Iris pigment epithelial cell (primary cell): Measurements from ENCODE around the gene SYK.
A peak's percentile ranks its signal among the peaks of the same experiment; 100 is the strongest.

Experiments used
- DNase-seq: peaks from one replicate; pipeline ENCODE4 v3.0.0-alpha.2; 2011; ENCODE audit warnings: low read depth

SYK gene

DNA sequence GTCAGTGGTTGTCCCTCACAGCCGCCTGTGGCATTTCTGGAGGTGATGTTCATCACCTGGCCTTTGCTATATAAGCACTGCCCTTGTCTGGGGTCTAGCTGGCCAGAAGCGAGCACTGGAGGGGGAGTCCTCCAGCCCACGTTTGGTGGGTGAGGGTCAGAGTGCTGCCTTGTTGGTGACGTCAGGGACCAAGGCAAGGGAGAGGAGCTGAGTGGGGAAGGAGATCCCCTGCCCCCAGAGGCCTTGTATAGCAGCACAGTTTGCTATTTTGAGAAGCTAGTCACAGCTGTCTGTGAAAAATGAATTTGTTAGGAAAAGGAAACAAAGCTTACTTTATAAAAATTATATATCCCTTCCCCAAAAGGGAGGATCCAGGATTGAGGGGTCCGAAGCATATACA is 49.8 kb downstream of the SYK start:
- DNase-seq: no peak

DNA sequence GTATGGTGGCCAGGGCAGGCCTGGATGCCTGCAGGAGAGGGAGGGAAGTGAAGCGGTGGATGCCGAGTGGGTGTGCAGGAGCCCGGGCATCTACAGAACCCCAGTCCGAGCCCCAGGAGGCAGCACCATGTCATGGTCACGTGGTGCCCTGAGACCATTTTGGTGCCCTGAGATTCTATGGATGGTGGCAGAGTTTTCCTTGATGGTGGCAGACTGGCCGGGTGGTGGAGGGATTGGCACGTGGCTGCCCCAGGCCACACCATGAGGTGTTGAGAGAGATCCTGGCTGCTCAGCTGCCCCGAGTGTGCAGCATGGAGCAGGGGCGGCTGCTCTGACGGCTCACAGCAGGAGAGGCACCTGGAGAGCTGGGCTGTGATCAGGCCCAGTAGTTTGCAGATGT is 52.3 kb downstream of the SYK start:
- DNase-seq: no peak

DNA sequence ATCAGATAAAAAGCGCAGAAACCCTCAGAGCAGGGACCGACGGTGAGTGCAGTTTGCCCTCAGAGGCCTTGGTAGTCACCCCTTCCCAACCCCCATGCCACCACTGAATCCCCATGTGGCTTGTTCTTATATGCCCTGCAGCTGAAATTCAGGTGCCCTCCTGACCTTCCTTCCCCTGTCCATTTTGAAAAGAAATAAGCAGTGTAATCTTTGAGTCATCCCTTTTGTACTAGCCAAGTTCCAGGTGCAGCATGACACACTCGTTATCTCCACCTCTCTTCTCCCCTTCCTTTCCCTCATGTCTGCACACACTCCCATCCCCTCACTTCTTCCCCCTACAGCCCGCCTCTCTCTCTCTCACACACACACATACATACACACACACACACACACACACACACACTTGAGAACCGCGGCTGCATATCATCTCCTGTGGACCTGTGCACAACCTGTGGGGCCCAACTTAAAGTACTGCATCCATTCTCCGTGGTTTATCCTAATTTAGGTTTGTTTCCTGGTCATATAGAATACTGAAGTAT is 53.1 kb downstream of the SYK start:
- no peak for DNase-seq

DNA sequence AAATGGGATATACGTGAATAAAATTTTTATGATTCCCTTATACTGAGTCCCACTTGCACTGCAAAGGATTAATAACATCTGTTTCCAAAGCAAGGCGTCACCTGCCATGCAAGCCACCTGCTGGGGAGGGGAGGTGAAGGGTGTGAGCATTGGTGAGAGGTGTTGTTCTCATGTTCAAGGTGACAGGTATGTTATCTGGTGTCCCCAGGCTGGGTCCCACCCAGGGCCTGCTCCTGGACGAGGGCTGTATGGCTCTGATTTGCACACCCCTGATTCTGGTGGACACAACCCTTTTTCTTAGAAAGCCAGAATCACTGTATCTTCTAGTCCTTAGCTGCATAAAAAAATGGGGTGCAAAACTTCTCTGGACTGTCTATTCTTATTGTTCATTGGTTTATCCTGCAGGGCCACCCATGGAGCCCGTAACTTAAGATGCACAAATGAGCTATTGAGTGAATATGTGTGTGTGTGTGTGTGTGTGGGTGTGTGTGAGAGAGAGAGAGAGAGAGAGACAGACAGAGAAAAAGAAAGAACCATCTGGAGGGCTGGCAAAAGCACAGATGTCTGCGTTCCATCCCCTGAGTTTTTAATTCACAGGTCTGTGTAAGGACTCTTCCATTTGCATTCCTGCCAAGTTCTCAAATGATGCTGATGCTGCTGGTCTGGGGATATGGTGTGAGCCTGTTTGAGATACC is 53.7 kb downstream of the SYK start:
- DNase-seq: no peak

DNA sequence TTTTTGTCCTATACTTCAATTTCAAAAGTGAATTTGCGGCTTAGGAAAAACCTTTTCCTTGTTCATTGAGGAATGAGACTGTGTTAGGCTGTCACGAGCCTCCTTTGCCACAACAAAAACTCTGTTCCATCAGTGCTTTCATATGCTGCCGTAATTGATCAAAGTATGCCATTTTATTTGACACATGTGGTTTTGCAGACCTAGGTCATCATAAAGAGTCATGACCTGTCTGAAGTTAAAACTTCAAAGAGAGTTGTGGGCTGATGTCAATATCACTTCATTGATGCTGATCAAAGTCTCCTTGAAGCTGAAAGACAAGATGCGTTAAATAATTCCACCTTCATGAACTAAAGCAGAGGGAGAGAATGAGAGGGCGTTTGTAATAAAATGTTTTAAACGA is 55.5 kb downstream of the SYK start:
- no peak for DNase-seq

DNA sequence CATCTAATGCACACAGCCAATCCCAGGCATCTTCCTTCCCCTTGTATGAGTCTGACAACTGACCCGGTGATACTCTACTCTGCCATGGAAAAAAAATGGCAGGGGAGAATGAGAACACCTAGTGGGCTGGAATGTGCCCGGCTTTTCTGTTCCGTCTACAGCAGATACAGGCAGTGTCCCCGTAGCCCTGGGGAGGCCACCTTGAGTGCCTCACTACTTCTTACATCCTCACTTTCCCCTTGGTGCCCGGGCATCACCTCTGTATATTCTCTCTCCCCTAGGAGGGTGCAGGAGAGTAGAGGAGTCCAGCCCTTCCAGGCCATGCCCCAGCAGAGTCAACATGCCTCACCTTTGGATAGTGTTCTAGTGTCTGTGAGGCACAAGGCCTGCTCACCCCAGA is 56.2 kb downstream of the SYK start:
- DNase-seq: no peak

DNA sequence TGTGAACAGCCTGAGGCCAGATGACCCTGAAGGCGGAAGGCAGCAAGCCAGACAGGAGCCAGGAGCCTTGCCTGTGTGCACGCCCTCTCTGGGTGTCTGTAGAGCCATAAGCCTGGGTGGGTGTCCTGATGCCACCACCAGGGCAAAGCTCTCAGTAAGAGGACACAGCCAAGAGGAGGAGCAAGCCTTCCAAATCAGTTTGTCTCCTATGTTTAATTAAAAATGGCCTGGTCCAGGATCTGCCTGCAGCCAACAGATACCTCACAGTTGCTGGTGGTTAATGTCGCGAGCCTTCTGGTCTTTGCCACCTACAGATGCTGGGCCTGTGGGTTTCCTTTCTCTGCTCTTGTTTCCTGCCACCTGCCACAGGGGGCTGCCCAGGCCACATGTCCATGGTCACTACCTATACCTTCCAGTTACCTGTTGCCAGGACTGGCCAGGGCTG is 56.9 kb downstream of the SYK start:
- DNase-seq: no peak

DNA sequence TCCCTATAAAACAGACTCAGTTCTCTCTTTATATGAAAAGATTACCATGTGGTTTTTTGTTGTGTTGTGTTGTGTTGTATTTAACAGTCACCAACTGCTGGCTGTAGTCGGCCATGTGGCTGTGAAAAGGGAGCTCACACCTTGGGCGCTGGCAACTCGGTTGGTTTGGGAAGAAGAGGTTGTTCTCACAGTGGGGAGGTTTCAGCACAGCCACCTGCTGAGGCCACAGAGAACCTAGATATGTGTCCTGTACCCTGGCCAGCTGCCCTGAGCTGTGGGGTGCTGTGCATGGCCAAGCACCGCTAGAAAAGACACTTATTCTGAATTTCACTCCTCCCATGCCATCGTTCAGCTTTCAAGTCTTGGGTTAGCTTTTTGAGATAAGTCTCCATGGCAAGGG is 58.8 kb downstream of the SYK start:
- DNase-seq: no peak

DNA sequence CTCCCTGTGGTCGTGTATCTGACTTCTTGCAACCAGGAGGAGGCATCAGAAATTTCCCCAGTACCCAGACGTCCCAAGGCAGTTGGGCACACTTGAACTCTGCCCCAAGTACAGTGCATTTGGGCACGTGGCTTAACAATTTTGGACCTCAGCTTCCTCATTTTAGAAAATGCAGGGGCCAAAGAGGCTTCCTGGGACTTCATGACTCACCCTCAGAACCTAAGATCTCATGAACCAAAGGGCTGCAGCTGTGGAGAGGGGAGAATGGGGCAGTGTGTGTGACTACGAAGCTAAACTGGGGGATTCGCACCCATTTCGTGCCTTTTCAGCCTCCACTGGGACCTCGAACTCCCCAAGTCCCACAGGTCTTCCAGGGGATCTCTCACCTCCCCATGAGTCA is 59.2 kb downstream of the SYK start:
- DNase-seq: no peak

DNA sequence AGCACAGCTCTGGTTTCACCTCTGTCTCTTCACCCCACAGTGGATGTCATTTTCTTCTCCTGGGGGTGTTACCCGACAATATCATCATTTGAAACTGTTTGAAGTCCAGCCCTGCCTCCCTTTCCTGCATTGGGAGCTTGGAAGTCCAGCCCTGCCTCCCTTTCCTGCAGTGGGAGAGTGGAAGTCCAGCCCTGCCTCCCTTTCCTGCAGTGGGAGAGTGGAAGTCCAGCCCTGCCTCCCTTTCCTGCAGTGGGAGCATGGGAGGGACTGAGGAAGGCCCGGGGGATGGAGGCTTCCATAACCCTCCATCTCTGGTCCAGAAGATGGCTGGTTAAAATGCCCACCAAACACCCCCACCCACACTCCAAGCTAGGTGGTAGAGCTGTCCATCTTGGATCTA is 59.8 kb downstream of the SYK start:
- no peak for DNase-seq

DNA sequence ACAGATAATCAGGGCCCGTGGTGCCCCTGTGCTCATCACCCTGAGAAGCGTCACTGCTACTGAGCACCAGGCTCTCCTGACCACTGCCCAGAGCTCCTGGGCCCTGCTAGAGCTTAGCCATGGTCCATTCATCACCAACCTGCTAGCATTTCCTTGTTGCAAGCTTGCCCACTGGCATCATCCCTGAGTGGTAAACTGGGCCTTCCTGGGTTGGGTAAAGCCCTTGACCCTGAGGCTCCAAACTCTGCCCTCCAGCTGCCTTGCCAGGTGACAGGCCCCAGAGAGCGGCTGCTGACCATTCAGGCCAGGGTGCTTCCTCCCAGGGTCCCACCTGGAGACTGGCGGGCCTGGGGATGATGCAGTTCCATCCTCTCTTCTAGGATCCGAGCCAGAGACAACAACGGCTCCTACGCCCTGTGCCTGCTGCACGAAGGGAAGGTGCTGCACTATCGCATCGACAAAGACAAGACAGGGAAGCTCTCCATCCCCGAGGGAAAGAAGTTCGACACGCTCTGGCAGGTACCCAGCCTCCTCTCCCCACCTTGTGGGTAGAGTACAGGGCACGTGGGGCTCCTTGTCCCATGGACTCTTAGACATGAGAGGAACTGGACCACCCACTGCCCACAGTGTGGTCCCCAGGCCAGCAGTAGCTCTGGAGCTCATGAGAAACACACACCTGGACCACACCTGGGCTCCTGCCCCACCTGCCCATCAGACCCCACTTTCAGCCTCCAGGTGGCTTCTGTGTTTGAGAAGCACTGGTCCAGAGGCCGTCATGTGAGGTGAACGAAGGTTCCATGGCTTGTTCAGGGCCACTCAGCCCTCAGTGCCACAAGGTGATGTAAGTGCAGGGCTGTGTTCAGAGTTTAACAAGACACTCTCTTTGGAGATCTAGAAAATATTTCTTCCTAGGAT is 60.5 kb downstream of the SYK start:
- DNase-seq: no peak

DNA sequence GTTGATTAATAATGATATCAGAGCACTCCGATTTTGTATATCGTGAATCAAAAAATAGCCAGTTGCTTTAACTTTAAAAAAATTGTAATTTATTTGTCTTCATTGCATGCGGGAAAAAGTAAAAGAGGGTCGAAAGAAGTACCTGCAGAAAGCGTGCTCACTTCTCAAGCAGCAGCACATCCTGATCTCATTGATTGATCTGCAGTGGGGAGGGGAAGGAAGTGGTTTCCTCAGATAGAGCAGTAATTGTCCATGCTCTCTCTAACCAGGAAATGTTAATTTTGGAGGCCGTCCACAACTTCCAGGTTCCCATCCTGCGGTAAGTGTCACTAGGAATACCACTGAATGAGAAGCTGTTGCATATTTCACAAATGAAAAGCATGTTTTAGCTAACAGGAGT is 63.2 kb downstream of the SYK start:
- no peak for DNase-seq

DNA sequence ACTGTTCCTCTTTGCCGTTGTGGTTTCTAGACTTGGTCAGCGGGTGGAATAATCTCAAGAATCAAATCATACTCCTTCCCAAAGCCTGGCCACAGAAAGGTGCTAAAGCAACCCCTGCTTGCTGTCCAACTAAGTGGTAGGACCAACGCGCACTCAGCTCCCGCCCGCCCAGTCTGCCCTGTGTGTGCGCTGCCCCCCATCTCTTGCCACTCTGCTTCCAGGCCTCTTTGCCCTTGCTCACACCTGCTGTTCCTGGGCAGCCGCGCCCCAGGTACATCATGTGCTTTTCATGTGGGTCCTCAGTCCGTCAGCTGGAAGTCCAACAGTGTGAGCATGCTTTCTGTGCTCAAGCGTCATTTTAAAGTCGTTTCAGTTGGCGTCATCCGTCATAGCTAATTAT is 65.5 kb downstream of the SYK start:
- DNase-seq: no peak

DNA sequence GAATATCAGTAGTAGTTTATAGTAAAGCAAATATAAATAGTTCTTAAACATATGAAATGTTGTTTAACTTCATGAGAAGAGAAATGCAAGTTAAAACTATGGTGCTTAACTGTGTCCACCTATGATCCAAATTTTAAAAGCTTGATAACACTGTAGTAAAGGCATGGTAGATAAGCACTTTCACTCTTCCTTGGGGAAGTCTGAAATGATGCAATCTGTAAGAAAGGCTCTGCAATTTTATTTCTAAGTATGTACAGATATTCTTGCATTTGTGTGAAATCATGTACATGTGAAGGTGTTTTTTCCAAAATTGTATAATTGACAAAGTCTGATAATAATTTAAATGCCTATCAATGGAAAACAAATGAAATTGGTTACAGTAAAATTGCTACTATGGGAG is 66.9 kb downstream of the SYK start:
- DNase-seq: peak; percentile 10

DNA sequence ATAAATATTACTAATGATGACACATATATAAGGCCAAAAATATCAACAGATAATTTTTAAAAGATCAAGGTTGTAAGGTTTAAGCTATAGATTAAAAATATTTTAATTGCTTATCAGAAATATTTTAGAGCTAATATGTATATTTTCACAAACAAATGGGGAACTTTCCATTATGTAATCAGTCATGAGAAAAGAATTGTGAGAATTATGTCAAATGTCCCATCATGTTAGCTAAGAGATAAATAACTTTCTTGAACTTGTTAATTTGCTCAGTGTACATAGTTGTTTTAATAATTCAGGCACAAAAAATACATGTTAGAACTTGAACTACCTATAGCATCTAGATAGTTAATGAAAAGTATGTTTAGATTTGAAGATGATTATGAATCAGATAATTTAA is 67.7 kb downstream of the SYK start:
- no peak for DNase-seq

DNA sequence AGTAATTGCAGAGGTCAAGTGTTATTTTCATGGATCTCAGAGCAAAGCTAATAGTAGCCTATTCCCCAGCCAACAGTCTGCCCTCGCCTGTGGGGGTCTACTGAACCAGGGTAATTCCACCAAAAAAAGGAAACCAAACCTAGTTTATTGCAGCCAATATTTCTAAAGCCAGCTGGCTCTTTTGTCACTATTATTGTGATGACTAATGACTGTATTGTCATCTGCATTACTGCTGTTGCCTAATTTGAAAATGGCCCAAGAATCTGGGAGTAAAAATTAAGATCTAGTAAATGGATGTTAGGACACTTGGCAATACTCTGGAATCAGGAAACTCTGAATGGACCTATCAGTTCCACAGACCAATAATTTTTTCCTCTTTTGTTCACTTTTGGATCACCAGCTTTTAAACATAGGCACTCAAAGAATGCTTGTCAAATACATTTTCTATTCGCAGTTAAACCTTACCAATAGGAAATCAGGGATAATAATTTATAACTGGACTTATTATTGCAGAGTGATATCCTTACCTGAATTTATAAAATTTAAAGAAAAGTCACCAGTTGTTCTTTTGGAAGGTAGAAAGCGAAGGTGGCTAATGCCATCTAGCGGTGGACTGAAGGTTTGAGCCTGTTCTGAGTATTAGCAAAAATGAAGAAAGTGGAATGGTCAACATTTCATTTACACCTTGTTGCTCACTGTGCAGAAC is 69.2 kb downstream of the SYK start:
- peak; percentile 34 for DNase-seq

DNA sequence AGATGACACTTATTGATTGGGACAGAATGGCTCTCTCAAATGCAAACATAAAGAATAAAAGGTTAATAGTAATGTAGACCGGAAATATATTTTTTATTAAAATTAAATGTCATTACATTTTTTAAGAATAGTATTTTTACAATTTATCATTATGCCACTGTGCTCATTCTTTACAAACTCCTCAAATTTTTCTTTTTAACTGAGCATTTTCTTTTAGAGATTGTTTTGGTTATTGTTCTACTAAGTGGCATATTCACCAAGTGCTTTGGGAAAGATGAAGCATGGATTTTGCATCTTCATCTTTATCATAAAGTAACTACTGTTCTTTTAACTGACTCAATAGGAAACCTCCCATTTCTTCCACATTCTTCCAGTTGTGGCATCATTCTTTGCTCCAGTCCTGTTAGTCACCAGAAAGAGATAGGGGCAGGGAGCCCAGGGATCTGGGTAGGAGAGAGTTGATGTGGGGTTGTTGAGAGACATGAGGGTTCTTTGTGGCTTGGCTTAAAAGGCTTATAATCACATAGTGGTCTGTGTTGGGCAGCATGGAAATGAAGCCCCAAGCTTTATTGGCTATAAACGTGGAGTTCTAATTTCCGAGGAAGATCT is 69.8 kb downstream of the SYK start:
- no peak for DNase-seq

DNA sequence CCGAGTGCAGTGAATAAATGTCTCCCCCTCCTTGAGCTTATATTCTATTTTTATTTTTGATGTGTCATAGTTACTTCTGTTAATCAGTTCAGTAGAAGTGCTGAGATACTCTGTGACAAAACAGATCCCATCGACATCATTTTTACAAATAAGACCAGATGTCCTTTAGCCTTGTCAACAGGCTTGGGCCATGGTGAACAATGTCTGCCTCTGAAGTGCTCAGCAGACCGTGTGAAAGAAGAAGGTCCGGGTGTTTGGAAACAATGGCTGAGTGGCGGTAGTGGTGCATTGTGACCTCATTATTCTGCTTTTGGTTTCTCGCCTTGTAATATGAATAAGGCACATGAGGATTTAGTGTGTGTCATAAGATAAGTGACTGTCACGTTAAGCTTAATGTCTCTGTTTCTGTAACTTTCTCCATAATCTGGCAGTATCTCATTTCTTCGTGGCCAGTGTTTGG is 71.2 kb downstream of the SYK start:
- no peak for DNase-seq

DNA sequence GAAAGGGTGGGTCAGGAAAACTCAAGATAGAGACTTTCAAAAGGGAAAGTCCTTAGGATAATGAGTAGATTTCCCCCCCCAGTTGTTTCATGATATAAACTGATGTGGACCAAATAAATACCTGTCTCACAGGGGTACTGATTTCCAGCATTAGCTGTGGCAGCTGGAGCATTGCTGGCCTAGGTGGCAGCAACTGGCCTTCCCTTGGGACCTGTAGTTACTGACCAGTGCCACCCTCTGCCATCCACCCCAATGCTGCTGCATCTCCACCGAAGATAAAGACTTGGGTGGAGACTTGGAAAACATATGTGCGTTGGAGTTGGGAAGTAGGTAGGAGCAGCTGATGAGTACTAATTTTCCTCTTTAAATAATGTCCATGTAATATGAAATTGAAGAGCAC is 71.8 kb downstream of the SYK start:
- no peak for DNase-seq

DNA sequence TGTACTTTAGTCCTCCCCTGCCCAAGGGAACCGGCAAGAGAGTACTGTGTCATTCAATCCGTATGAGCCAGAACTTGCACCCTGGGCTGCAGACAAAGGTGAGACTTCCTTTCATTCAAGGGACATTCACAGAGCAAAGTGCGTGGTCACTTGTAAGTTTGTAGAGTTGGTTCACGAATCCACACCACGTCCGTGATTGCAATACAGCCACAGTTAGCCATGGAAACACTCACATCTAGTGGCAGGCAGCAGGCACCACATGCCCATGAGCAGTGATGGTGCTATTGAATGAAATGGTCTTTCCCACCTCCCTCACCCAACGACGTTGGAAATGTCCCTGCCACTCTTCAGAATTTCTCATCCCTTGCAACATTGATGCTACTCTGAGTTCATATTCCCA is 72.6 kb downstream of the SYK start:
- no peak for DNase-seq

DNA sequence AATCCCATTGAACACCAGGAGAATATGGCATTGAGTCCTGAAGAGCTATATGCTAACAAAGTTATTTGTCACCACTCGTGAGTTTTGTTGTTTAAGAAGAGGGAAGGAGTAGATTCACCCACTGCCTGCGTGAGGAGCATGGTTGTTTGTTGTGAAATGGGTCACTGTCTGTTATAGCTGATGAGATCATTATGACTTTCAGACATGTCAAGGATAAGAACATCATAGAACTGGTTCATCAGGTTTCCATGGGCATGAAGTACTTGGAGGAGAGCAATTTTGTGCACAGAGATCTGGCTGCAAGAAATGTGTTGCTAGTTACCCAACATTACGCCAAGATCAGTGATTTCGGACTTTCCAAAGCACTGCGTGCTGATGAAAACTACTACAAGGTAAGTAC is 76.9 kb downstream of the SYK start:
- DNase-seq: no peak

DNA sequence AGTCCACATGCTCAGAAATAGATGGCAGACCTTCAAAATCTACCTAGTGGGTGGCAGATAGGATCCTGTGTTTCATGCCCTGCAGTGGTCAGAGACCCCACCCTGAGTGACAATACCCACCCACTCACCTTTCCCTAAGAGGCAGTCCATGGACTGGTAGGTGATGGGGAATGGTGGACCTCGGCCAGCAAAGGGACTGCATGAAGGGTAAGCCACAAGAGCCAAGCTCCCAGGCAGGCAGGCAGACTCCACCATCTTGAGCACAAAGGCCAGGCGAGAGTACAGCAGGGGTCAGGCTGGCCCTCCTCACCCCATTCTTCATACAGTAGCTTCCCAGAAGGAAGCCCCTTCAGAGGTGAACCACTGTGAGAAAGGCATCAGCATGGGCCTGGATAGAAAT is 78.4 kb downstream of the SYK start:
- DNase-seq: no peak
